ENCODE measurements around the gene DEDD2. TPM values are rescaled to one million over a fixed set of nuclear protein-coding genes. Genes with fewer than 3 reads are reported as not detected.
A peak's percentile ranks its signal among the peaks of the same experiment; 100 is the strongest.

The DEDD2 gene
- total RNA-seq, 3 donors from 2014 or later (not counting 1 experiment from before 2014, with no cell fraction given), result 83.2 to 110 (median 83.7) TPM

DNA sequence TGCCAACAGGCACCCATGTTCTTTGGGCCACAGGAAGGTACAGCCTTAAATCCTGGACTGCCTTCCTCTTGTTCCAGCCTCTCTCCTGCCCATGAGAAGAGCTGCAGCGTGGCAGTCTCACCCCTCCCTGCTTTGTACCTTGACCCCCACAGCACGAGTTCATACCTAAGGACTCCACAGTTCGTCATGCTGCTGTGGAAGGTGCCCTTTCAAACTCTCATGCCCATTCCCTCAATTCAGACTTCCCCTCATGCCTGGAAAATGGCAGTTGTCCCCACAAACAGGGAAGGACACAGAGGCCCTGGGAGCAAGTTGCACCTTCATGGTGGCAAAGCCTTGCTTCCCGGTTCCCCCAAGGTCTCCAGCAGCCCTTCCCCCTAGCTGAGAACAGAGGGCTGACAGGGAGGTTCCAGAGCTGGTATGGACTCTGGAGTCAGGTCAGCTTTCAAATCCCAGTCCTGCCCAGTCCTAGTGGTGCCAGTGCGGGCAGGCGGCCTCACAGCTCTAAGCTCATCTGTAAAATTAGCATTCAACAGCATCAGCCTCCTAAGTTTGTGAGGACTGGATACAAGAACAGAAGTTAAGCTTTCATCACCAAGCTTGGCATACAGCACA, 16.3 kb upstream of the DEDD2 start:
- Histone ChIP-seq H3K9me3 (ENCODE audit: control insufficient read depth, insufficient read depth, low read length) (no peaks in the 10 kb centered on the region), H3K4me1 (ENCODE audit: control insufficient read depth, insufficient read depth, low read length) (no peaks in the 10 kb centered on the region), H3K36me3 (ENCODE audit: control insufficient read depth, insufficient read depth, low read length) (peaks cover 72% of the 10 kb centered on the region), H3K4me3 (ENCODE audit: low read length) (no peak overlapping the region), H3K27ac (ENCODE audit: low read length) (no peak overlapping the region), H3K27me3 (ENCODE audit: control insufficient read depth, insufficient read depth, low read length) (no peaks in the 10 kb centered on the region)
- Mint-ChIP-seq H3K36me3 (no peaks in the 10 kb centered on the region), H3K4me3 (no peak overlapping the region), H3K27me3 (ENCODE audit: low read depth in 2 of 2) (no peaks in the 10 kb centered on the region), H3K9me3 (no peaks in the 10 kb centered on the region), H3K4me1 (peaks cover 15 to 29% of the 10 kb centered on the region in 2 donors), H3K27ac (peak overlapping the region in 1 of 2 donors; percentile 66)
- TF ChIP-seq, protein P1, sequence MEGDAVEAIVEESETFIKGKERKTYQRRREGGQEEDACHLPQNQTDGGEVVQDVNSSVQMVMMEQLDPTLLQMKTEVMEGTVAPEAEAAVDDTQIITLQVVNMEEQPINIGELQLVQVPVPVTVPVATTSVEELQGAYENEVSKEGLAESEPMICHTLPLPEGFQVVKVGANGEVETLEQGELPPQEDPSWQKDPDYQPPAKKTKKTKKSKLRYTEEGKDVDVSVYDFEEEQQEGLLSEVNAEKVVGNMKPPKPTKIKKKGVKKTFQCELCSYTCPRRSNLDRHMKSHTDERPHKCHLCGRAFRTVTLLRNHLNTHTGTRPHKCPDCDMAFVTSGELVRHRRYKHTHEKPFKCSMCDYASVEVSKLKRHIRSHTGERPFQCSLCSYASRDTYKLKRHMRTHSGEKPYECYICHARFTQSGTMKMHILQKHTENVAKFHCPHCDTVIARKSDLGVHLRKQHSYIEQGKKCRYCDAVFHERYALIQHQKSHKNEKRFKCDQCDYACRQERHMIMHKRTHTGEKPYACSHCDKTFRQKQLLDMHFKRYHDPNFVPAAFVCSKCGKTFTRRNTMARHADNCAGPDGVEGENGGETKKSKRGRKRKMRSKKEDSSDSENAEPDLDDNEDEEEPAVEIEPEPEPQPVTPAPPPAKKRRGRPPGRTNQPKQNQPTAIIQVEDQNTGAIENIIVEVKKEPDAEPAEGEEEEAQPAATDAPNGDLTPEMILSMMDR (IDR thresholded peaks at IDR 0.05), result no peak
- WGBS (ENCODE audit: insufficient coverage), result 94% methylated on average over 6 of the region's 6 CpGs
- no peak for ATAC-seq
- intact Hi-C loops (cut with micrococcal nuclease), result no loop called here
- DNase-seq, result no peak

DNA sequence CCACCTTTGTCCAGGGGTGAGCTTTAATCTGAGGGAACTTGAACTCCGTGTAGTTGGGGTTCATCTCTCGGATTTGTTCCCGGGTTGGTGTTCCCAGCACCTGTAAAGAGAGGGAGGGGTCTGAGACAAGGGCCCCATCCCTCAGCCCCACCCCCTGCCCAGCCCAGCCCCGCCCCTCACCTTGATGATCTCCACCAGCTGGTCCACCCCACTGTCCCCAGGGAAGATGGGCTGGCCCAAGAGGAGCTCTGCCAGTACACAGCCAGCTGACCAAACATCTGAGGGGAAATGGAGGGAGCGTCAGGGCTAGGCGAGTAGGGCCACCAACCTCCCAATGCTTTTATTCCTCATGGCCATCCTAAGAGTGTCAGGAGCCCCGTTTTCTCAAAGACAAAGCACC, 15.6 kb upstream of the DEDD2 start:
- DNase-seq (no peak), ATAC-seq (no peak)
- H3K27ac ChIP-seq (ENCODE audit: low read length), result no peak overlapping the region
- Mint-ChIP-seq H3K27ac (peak overlapping the region in 1 of 2 donors; percentile 66), H3K4me3 (no peak overlapping the region), H3K4me1 (peaks cover 15 to 32% of the 10 kb centered on the region in 2 donors), H3K9me3 (no peaks in the 10 kb centered on the region), H3K27me3 (ENCODE audit: low read depth in 2 of 2) (no peaks in the 10 kb centered on the region), H3K36me3 (no peaks in the 10 kb centered on the region)
- TF ChIP-seq, protein P1 (IDR thresholded peaks at IDR 0.05), result no peak
- H3K36me3 ChIP-seq (ENCODE audit: control insufficient read depth, insufficient read depth, low read length), result peaks cover 73% of the 10 kb centered on the region
- no peaks in the 10 kb centered on the region for H3K4me1 ChIP-seq (ENCODE audit: control insufficient read depth, insufficient read depth, low read length)
- H3K4me3 ChIP-seq (ENCODE audit: low read length), result no peak overlapping the region
- no peaks in the 10 kb centered on the region for H3K27me3 ChIP-seq (ENCODE audit: control insufficient read depth, insufficient read depth, low read length)
- no peaks in the 10 kb centered on the region for H3K9me3 ChIP-seq (ENCODE audit: control insufficient read depth, insufficient read depth, low read length)
- WGBS (ENCODE audit: insufficient coverage), result 94% methylated on average over 3 of the region's 7 CpGs
- intact Hi-C loops (cut with micrococcal nuclease), result no loop called here

DNA sequence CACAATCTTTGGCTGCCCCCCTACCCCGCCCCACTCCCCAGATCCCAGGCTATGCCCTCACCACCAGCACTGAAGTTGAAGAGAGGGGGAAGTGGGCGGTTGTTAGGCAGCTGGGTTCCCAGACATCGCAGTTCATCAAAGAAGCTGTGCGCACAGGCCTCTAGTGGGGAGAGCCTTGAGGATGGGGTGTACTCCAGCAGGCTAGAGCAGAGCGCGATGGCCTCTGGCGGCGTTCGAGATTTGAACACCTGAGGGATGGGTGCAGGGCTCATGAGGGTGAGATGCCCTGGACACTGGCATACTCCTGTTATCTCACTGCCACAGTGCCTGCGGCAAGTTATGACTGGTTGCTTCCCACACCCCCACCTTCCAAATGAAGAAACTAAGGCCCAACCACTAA, 15.0 kb upstream of the DEDD2 start:
- Histone ChIP-seq H3K27ac (ENCODE audit: low read length) (no peak overlapping the region), H3K9me3 (ENCODE audit: control insufficient read depth, insufficient read depth, low read length) (no peaks in the 10 kb centered on the region), H3K27me3 (ENCODE audit: control insufficient read depth, insufficient read depth, low read length) (no peaks in the 10 kb centered on the region), H3K4me3 (ENCODE audit: low read length) (no peak overlapping the region), H3K4me1 (ENCODE audit: control insufficient read depth, insufficient read depth, low read length) (no peaks in the 10 kb centered on the region), H3K36me3 (ENCODE audit: control insufficient read depth, insufficient read depth, low read length) (peaks cover 73% of the 10 kb centered on the region)
- no peak overlapping the region for H3K27ac Mint-ChIP-seq
- H3K9me3 Mint-ChIP-seq, result no peaks in the 10 kb centered on the region
- no peaks in the 10 kb centered on the region for H3K27me3 Mint-ChIP-seq (ENCODE audit: low read depth in 2 of 2)
- intact Hi-C loops (cut with micrococcal nuclease), result no loop called here
- peaks cover 15 to 32% of the 10 kb centered on the region in 2 donors for H3K4me1 Mint-ChIP-seq
- TF ChIP-seq, protein P1 (IDR thresholded peaks at IDR 0.05), result no peak
- DNase-seq (no peak), ATAC-seq (no peak)
- H3K4me3 Mint-ChIP-seq, result no peak overlapping the region
- WGBS (ENCODE audit: insufficient coverage), result 95% methylated on average over 9 of the region's 10 CpGs
- H3K36me3 Mint-ChIP-seq, result no peaks in the 10 kb centered on the region

DNA sequence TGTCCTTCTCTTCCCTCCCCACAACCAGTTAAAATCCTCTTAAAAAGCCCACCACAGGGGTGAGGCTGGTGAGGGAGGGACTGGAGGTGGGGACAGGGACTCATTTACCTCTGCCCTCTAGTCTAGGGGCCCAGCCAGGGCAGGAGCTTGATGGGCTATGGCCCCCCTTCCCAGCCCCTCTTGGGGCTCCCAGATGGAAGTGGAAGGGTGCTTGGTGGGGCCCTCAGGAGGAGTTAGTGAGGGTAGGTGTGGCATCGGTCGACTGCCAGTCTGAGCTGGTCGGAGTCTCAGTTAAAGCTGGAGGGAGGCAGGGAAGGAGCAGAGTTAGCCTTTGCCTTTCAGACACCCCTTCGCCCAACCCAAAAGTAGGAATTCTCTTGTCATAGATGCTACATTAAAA, 13.1 kb upstream of the DEDD2 start:
- Mint-ChIP-seq H3K4me3 (no peak overlapping the region), H3K4me1 (peaks cover 11 to 29% of the 10 kb centered on the region in 2 donors), H3K9me3 (no peaks in the 10 kb centered on the region), H3K27me3 (ENCODE audit: low read depth in 2 of 2) (no peaks in the 10 kb centered on the region), H3K27ac (peak overlapping the region; percentile 29 to 65), H3K36me3 (no peaks in the 10 kb centered on the region)
- Histone ChIP-seq H3K27me3 (ENCODE audit: control insufficient read depth, insufficient read depth, low read length) (no peaks in the 10 kb centered on the region), H3K4me3 (ENCODE audit: low read length) (no peak overlapping the region), H3K36me3 (ENCODE audit: control insufficient read depth, insufficient read depth, low read length) (peaks cover 77% of the 10 kb centered on the region), H3K27ac (ENCODE audit: low read length) (no peak overlapping the region), H3K9me3 (ENCODE audit: control insufficient read depth, insufficient read depth, low read length) (no peaks in the 10 kb centered on the region), H3K4me1 (ENCODE audit: control insufficient read depth, insufficient read depth, low read length) (no peaks in the 10 kb centered on the region)
- TF ChIP-seq, protein P1 (IDR thresholded peaks at IDR 0.05), result no peak
- ATAC-seq, result no peak
- DNase-seq, result no peak
- intact Hi-C loops (cut with micrococcal nuclease), result no loop called here
- WGBS (ENCODE audit: insufficient coverage), result 91% methylated on average over 4 of the region's 4 CpGs

Measured in natural killer cell (primary cell).